ENCODE results near the gene IPO9.
A peak's percentile ranks its signal among the peaks of the same experiment; 100 is the strongest.

Gene IPO9

GRCh38 chr1:201907621-201908020, 78.7 kb downstream of the IPO9 start:
- no peak for DNase-seq

GRCh38 chr1:201911826-201912571, 83.0 kb downstream of the IPO9 start:
- no peak for DNase-seq

- DNase-seq: no peak
Observed at GRCh38 chr1:201912832-201913231, 83.9 kb downstream of the IPO9 start.

- no peak for DNase-seq
Observed at GRCh38 chr1:201914456-201915235, 85.7 kb downstream of the IPO9 start.

GRCh38 chr1:201916649-201917249, 87.8 kb downstream of the IPO9 start:
- DNase-seq: peak; percentile 84

GRCh38 chr1:201917362-201918033, 88.5 kb downstream of the IPO9 start:
- peak; percentile 84 for DNase-seq

GRCh38 chr1:201918343-201918742, 89.4 kb downstream of the IPO9 start:
- DNase-seq: no peak

- DNase-seq: no peak
Observed at GRCh38 chr1:201921952-201922558, 93.1 kb downstream of the IPO9 start.

GRCh38 chr1:201925301-201925567, 96.3 kb downstream of the IPO9 start:
- no peak for DNase-seq

- DNase-seq: peak; percentile 59
Observed at GRCh38 chr1:201925981-201926645, 97.2 kb downstream of the IPO9 start.

GRCh38 chr1:201928266-201928665, 99.3 kb downstream of the IPO9 start:
- no peak for DNase-seq

GRCh38 chr1:201930137-201930536, 101.2 kb downstream of the IPO9 start:
- no peak for DNase-seq

- DNase-seq: no peak
Observed at GRCh38 chr1:201930803-201931202, 101.8 kb downstream of the IPO9 start.
